Hepatocyte (in vitro differentiated cells): ENCODE results near the gene MRPL1. TPM values are rescaled to one million over a fixed set of nuclear protein-coding genes. Genes with fewer than 3 reads are reported as not detected.

ENCODE experiments used
- DNase-seq: peaks from one replicate; pipeline ENCODE4 v3.0.0-alpha.2; 2016; ENCODE audit warnings: low spot score
- H2AFZ ChIP-seq: fragments of 200-600 bp; sonication (generic); 2 replicates; pipeline ENCODE4 v1.6.0; 2016; ENCODE audit warnings: antibody characterized with exemption, mild to moderate bottlenecking
- H3K27ac ChIP-seq: fragments of 200-600 bp; sonication (generic); 2 replicates; pipeline ENCODE4 v1.5.1; 2016; ENCODE audit warnings: mild to moderate bottlenecking
- H3K27me3 ChIP-seq: fragments of 200-600 bp; sonication (generic); 2 replicates; pipeline ENCODE4 v1.6.1; 2016
- H3K36me3 ChIP-seq: fragments of 200-600 bp; sonication (generic); replicated peaks from 2 replicates; pipeline ENCODE4 v1.5.1; 2016; ENCODE audit warnings: low read depth; ENCODE audit not compliant: insufficient read depth
- H3K4me1 ChIP-seq: fragments of 200-600 bp; sonication (generic); 2 replicates; pipeline ENCODE4 v1.5.1; 2016; ENCODE audit warnings: mild to moderate bottlenecking, moderate library complexity; ENCODE audit not compliant: insufficient read depth
- H3K4me2 ChIP-seq: fragments of 200-600 bp; sonication (generic); 2 replicates; pipeline ENCODE4 v1.6.0; 2016
- H3K4me3 ChIP-seq: fragments of 200-600 bp; sonication (generic); 2 replicates; pipeline ENCODE4 v1.5.1; 2016; ENCODE audit warnings: mild to moderate bottlenecking
- H3K79me2 ChIP-seq: fragments of 200-600 bp; sonication (generic); 2 replicates; pipeline ENCODE4 v1.6.0; 2017; ENCODE audit warnings: mild to moderate bottlenecking
- H3K9me2 ChIP-seq: fragments of 200-600 bp; sonication (generic); replicated peaks from 2 replicates; pipeline ENCODE4 v1.6.0; 2017; ENCODE audit warnings: mild to moderate bottlenecking; ENCODE audit not compliant: insufficient read depth
- H3K9me3 ChIP-seq: fragments of 200-600 bp; sonication (generic); 2 replicates; pipeline ENCODE4 v1.5.1; 2016; ENCODE audit warnings: low read depth, mild to moderate bottlenecking
- H4K20me1 ChIP-seq: fragments of 200-600 bp; sonication (generic); 2 replicates; pipeline ENCODE4 v1.6.0; 2016; ENCODE audit warnings: mild to moderate bottlenecking; ENCODE audit not compliant: insufficient read depth, poor library complexity, severe bottlenecking
- CTCF ChIP-seq: fragments of 200-600 bp; sonication (generic); IDR thresholded peaks from 2 replicates; pipeline ENCODE4 v1.5.1; 2016; ENCODE audit warnings: antibody characterized with exemption, mild to moderate bottlenecking; ENCODE audit not compliant: poor library complexity
- EZH2 ChIP-seq: fragments of 200-600 bp; sonication (generic); IDR thresholded peaks from 2 replicates; pipeline ENCODE4 v1.6.1; 2016; ENCODE audit warnings: antibody characterized with exemption, mild to moderate bottlenecking, borderline replicate concordance
- EZH2phosphoT487 ChIP-seq: fragments of 200-600 bp; sonication (generic); IDR thresholded peaks from one replicate; pipeline ENCODE4 v1.6.1; 2018; ENCODE audit warnings: antibody characterized with exemption, mild to moderate bottlenecking, low read depth, moderate library complexity; ENCODE audit not compliant: unreplicated experiment, severe bottlenecking
- WGBS: methylation state at CpG from one replicate; pipeline ENCODE4 v1.1.6; 2016; ENCODE audit warnings: low lambda C conversion rate; ENCODE audit errors: missing lambda C conversion rate; 5-methylcytosine and 5-hydroxymethylcytosine counted together
- polyA plus RNA-seq: library from polyadenylated mRNA; unstranded; fragments of >200 nt; fragmentation: Nextera tagmentation; extraction: Ambion mirVana; gene quantifications from 2 replicates; pipeline ENCODE4 v1.2.1, GENCODE V29; 2016
- total RNA-seq: library from RNA; depleted of rRNA; stranded (reverse); fragments of >200 nt; gene quantifications from 2 replicates; pipeline ENCODE4 v1.2.3, GENCODE V29; 2014

The MRPL1 gene
- total and polyA plus RNA-seq, 2 experiments from 2014 or later: 19.6 to 27.2 TPM

- no peak overlapping the region for H3K4me3 ChIP-seq
- 97% methylated on average over 1 of the region's 1 CpG for WGBS
- no peaks in the 10 kb centered on the region for H3K9me3 ChIP-seq
- no peaks in the 10 kb centered on the region for H3K36me3 ChIP-seq
- H4K20me1 ChIP-seq: no peaks in the 10 kb centered on the region
- no peak for DNase-seq
- H2AFZ ChIP-seq: no peak overlapping the region
- no peak for TF ChIP-seq EZH2phosphoT487
- no peak for TF ChIP-seq EZH2
- TF ChIP-seq CTCF: no peak
- H3K4me1 ChIP-seq: no peaks in the 10 kb centered on the region
- no peaks in the 10 kb centered on the region for H3K79me2 ChIP-seq
- no peak overlapping the region for H3K27ac ChIP-seq
- H3K9me2 ChIP-seq: peaks cover 3% of the 10 kb centered on the region
- no peak overlapping the region for H3K4me2 ChIP-seq
- no peaks in the 10 kb centered on the region for H3K27me3 ChIP-seq
Observed at GRCh38 chr4:77899607-77900006, 37.0 kb downstream of the MRPL1 start.

- H3K4me1 ChIP-seq: no peaks in the 10 kb centered on the region
- WGBS: 95% methylated on average over 1 of the region's 1 CpG
- no peaks in the 10 kb centered on the region for H4K20me1 ChIP-seq
- no peak overlapping the region for H2AFZ ChIP-seq
- no peak overlapping the region for H3K27ac ChIP-seq
- H3K9me3 ChIP-seq: no peaks in the 10 kb centered on the region
- no peak overlapping the region for H3K4me3 ChIP-seq
- H3K36me3 ChIP-seq: no peaks in the 10 kb centered on the region
- no peak overlapping the region for H3K4me2 ChIP-seq
- peaks cover 3% of the 10 kb centered on the region for H3K9me2 ChIP-seq
- TF ChIP-seq CTCF: no peak
- no peak for TF ChIP-seq EZH2phosphoT487
- no peak for TF ChIP-seq EZH2
- DNase-seq: no peak
- no peaks in the 10 kb centered on the region for H3K27me3 ChIP-seq
- H3K79me2 ChIP-seq: no peaks in the 10 kb centered on the region
Observed at GRCh38 chr4:77903186-77903585, 40.6 kb downstream of the MRPL1 start.

- peaks cover 3% of the 10 kb centered on the region for H3K9me2 ChIP-seq
- H3K4me2 ChIP-seq: no peak overlapping the region
- H3K4me1 ChIP-seq: no peaks in the 10 kb centered on the region
- no peaks in the 10 kb centered on the region for H3K9me3 ChIP-seq
- H3K4me3 ChIP-seq: no peak overlapping the region
- H3K79me2 ChIP-seq: no peaks in the 10 kb centered on the region
- H4K20me1 ChIP-seq: no peaks in the 10 kb centered on the region
- H2AFZ ChIP-seq: no peak overlapping the region
- H3K27me3 ChIP-seq: no peaks in the 10 kb centered on the region
- no peak for DNase-seq
- H3K27ac ChIP-seq: no peak overlapping the region
- no peaks in the 10 kb centered on the region for H3K36me3 ChIP-seq
- TF ChIP-seq EZH2phosphoT487 (no peak), CTCF (no peak), EZH2 (no peak)
Observed at GRCh38 chr4:77905651-77906263, 43.1 kb downstream of the MRPL1 start.

- TF ChIP-seq EZH2phosphoT487: no peak
Observed at GRCh38 chr4:77910676-77911075, 48.0 kb downstream of the MRPL1 start.

More at GRCh38 chr4:77910676-77911075, 48.0 kb downstream of the MRPL1 start:
- Histone ChIP-seq H3K4me1 (no peaks in the 10 kb centered on the region), H3K9me2 (no peaks in the 10 kb centered on the region), H3K36me3 (no peaks in the 10 kb centered on the region), H3K9me3 (no peaks in the 10 kb centered on the region), H4K20me1 (no peaks in the 10 kb centered on the region), H3K4me2 (no peak overlapping the region), H3K4me3 (no peak overlapping the region), H3K27ac (no peak overlapping the region), H3K79me2 (no peaks in the 10 kb centered on the region), H3K27me3 (no peaks in the 10 kb centered on the region), H2AFZ (no peak overlapping the region)
- DNase-seq: no peak
